ENCODE data around the gene SLC35F1.

Gene SLC35F1

DNA sequence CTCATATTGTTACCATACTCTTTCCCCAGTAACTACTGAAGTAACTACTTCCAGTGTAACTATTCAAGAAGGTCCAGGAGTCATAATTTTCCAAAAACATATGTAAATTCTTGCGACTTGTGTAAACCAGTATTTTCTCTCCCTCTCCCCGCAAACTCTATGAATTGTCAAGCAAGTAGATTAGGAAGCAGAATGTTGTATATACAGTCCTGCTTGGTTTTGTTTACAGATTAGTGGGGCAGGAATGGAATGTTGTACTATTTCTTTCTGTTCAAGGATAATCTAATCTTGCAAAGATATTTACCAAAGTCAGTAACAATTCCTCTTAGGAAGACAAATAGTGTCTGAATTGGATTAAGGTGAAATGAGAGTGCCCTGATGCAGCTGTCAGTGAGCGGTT, 406.1 kb downstream of the SLC35F1 start:
- ChIA-PET POLR2A (no interaction called here), CTCF (interaction anchor here (1.6 kb wide), 1 partner anchor 15 kb away, joined by 4 read pairs; no protein-coding TSS in a partner anchor)
- DNase-seq (ENCODE audit: extremely low spot score) = no peak
- TF ChIP-seq CTCF (IDR thresholded peaks at IDR 0.05; ENCODE audit: control extremely low read depth, extremely low read depth, low read depth, missing control alignments) = no peak

DNA sequence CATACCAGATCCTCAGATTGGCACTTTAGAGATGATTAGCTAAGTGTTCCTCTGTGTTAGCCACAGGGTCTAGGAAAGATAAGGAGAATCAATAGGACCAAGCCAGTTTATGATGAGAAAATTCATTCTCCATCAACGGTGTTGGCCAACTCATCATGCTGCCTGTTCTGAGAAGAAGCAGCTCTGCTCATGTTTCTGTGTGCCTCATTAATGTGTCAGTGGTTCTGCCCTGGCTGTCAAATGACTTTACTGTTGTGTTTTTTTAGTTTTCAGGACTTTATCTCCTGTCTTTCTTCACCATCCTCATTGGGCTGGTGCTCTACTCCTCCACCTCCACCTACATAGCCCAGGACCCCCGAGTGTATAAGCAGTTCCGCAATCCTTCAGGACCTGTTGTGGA, 406.7 kb downstream of the SLC35F1 start:
- CTCF ChIA-PET = interaction anchor here (1.0 to 1.6 kb wide), 2 partner anchors 12 to 14 kb away, joined by 4 read pairs; no protein-coding TSS in a partner anchor
- no peak for TF ChIP-seq CTCF (IDR thresholded peaks at IDR 0.05; ENCODE audit: control extremely low read depth, extremely low read depth, low read depth, missing control alignments)
- POLR2A ChIA-PET = no interaction called here
- DNase-seq (ENCODE audit: extremely low spot score) = no peak

DNA sequence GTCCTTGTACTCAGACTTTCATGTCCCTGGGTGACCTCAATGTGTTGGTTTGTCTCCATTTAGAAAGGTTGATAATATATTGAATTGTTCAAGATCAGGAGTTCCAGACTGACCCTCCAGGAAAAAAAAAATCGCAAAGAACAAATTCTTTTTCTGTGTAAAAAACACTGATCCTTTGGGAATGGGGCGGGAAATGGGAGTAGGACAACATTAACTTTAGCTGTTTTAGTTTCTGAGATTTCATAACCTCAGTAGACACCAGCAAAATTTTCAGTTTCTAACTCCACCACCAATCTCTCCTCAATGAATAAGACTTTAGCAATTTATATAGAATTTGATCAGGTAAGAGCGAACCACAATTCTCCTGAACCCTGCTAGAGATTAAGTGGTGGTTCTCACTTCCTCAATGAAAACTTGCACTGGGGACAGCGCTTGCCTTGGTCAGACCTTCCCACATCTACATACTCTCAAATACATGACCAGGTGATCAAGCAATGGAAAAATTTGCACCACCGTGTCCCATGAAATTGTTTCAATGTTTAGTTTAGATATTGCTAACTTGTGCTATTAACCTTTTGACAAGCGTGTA, 409.8 kb downstream of the SLC35F1 start:
- no peak for DNase-seq (ENCODE audit: extremely low spot score)
- CTCF ChIA-PET = no interaction called here
- POLR2A ChIA-PET = no interaction called here
- no peak for TF ChIP-seq CTCF (IDR thresholded peaks at IDR 0.05; ENCODE audit: control extremely low read depth, extremely low read depth, low read depth, missing control alignments)

- ChIA-PET CTCF (interaction anchor here (1.3 kb wide), 1 partner anchor 16 kb away, joined by 4 read pairs; no protein-coding TSS in a partner anchor), POLR2A (no interaction called here)
- TF ChIP-seq CTCF (IDR thresholded peaks at IDR 0.05; ENCODE audit: control extremely low read depth, extremely low read depth, low read depth, missing control alignments) = no peak
- DNase-seq (ENCODE audit: extremely low spot score) = no peak
Observed at GRCh38 chr6:118317581-118318563, 410.8 kb downstream of the SLC35F1 start.

GRCh38 chr6:118318648-118319047, 411.6 kb downstream of the SLC35F1 start:
- TF ChIP-seq CTCF (IDR thresholded peaks at IDR 0.05; ENCODE audit: control extremely low read depth, extremely low read depth, low read depth, missing control alignments) = no peak
- POLR2A ChIA-PET = no interaction called here
- CTCF ChIA-PET = interaction anchor here (1.1 to 1.3 kb wide), 2 partner anchors 17 to 219 kb away, joined by 3 to 4 read pairs; no protein-coding TSS in a partner anchor
- DNase-seq (ENCODE audit: extremely low spot score) = no peak

GRCh38 chr6:118319416-118319815, 412.4 kb downstream of the SLC35F1 start:
- POLR2A ChIA-PET = no interaction called here

More at GRCh38 chr6:118319416-118319815, 412.4 kb downstream of the SLC35F1 start:
- DNase-seq (ENCODE audit: extremely low spot score) = no peak
- no peak for TF ChIP-seq CTCF (IDR thresholded peaks at IDR 0.05; ENCODE audit: control extremely low read depth, extremely low read depth, low read depth, missing control alignments)
- CTCF ChIA-PET = interaction anchor here (1.1 to 1.4 kb wide), 2 partner anchors 10 to 218 kb away, joined by 3 to 8 read pairs; no protein-coding TSS in a partner anchor

All from GM10248 (cell line).